H1 (cell line): ENCODE results near the gene USP24. TPM values are rescaled to one million over a fixed set of nuclear protein-coding genes. Genes with fewer than 3 reads are reported as not detected.

Experiments used
- ASH2L ChIP-seq: fragments of 200-600, 300-600 bp; sonication (generic); IDR thresholded peaks from one replicate; pipeline ENCODE4 v1.7.1; 2017; ENCODE audit warnings: low read length
- CEBPB ChIP-seq: IDR thresholded peaks from 2 replicates; pipeline ENCODE4 v1.6.1; 2012; ENCODE audit warnings: low read depth, low read length
- GTF2F1 ChIP-seq: IDR thresholded peaks from 2 replicates; pipeline ENCODE4 v1.6.1; 2012; ENCODE audit warnings: low read depth, low read length, improper control_type of control experiment, borderline replicate concordance
- JUND ChIP-seq: IDR thresholded peaks from 2 replicates; pipeline ENCODE4 v1.6.1; 2011; ENCODE audit warnings: mild to moderate bottlenecking, improper control_type of control experiment, low read length
- POU5F1 ChIP-seq: IDR thresholded peaks from 2 replicates; pipeline ENCODE4 v1.6.1; 2011; ENCODE audit warnings: low read depth, mild to moderate bottlenecking, low read length, moderate library complexity
- SP1 ChIP-seq: IDR thresholded peaks from 2 replicates; pipeline ENCODE4 v1.6.1; 2011; ENCODE audit warnings: low read depth, low read length
- SRF ChIP-seq: IDR thresholded peaks from 2 replicates; pipeline ENCODE4 v1.6.1; 2011; ENCODE audit warnings: mild to moderate bottlenecking, low read depth, low read length, moderate library complexity
- TBP ChIP-seq: IDR thresholded peaks from 2 replicates; pipeline ENCODE4 v1.6.1; 2011; ENCODE audit warnings: low read depth, low read length, improper control_type of control experiment
- TCF12 ChIP-seq: IDR thresholded peaks from 2 replicates; pipeline ENCODE4 v1.6.1; 2011; ENCODE audit warnings: low read depth, mild to moderate bottlenecking, low read length
- polyA plus RNA-seq, 7 experiments: library from polyadenylated mRNA; depleted of rRNA in 3 of 7; stranded (reverse) in 5 of 7; unstranded in 2 of 7; fragments of >200 nt in 5 of 7; fragments of 200-250 nt in 2 of 7; gene quantifications; 1 replicate in 5 of 7; 2 replicates in 1 of 7; 4 replicates in 1 of 7; pipeline versions ENCODE4 v1.2.1 to v1.2.3, GENCODE V29; 2011 to 2013; ENCODE audit warnings: missing spikeins in 2 of 7, mixed read lengths in 2 of 7
- total RNA-seq: library from RNA; stranded (reverse); fragmentation: NEBNext Ultra II Directional; extraction: Animal tissue kit (Norgen Biotek cat#: 25700); gene quantifications from 2 replicates; pipeline ENCODE4 v1.2.1, GENCODE V29; 2021
- TF ChIP-seq, protein P1 (sequence below): fragments of 300-600 bp; sonication (generic); IDR thresholded peaks from 2 replicates; pipeline ENCODE4 v1.7.1; 2012; ENCODE audit warnings: low read length, moderate library complexity, mild to moderate bottlenecking, inconsistent platforms; ENCODE audit not compliant: insufficient replicate concordance

Gene USP24
- total and polyA plus RNA-seq, 2 of the 8 experiments (the other 6 are each of a cell fraction or from before 2014, with no cell fraction given) = 11.1 to 34.6 TPM

DNA sequence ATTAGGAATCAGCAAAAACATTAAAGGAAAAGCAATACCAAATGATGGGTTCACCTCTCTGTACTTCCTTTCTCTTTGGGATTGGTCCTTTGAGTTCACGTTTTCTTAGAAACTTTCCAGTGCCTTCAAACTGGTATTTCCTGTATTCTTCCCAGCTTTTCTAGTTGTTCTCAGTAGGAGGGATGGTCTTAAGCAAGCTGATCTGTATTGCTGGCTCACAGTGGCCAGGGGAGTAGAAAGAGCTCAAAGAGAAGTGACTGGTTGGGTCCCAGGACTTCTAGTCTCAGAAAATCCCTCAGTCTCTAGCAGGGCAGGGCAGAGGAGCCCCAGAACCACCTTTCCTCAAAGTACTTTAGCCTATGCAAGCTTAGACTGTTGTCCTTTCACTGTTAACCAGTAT, 10.1 kb upstream of the USP24 start (continued):
- TF ChIP-seq, protein P1, sequence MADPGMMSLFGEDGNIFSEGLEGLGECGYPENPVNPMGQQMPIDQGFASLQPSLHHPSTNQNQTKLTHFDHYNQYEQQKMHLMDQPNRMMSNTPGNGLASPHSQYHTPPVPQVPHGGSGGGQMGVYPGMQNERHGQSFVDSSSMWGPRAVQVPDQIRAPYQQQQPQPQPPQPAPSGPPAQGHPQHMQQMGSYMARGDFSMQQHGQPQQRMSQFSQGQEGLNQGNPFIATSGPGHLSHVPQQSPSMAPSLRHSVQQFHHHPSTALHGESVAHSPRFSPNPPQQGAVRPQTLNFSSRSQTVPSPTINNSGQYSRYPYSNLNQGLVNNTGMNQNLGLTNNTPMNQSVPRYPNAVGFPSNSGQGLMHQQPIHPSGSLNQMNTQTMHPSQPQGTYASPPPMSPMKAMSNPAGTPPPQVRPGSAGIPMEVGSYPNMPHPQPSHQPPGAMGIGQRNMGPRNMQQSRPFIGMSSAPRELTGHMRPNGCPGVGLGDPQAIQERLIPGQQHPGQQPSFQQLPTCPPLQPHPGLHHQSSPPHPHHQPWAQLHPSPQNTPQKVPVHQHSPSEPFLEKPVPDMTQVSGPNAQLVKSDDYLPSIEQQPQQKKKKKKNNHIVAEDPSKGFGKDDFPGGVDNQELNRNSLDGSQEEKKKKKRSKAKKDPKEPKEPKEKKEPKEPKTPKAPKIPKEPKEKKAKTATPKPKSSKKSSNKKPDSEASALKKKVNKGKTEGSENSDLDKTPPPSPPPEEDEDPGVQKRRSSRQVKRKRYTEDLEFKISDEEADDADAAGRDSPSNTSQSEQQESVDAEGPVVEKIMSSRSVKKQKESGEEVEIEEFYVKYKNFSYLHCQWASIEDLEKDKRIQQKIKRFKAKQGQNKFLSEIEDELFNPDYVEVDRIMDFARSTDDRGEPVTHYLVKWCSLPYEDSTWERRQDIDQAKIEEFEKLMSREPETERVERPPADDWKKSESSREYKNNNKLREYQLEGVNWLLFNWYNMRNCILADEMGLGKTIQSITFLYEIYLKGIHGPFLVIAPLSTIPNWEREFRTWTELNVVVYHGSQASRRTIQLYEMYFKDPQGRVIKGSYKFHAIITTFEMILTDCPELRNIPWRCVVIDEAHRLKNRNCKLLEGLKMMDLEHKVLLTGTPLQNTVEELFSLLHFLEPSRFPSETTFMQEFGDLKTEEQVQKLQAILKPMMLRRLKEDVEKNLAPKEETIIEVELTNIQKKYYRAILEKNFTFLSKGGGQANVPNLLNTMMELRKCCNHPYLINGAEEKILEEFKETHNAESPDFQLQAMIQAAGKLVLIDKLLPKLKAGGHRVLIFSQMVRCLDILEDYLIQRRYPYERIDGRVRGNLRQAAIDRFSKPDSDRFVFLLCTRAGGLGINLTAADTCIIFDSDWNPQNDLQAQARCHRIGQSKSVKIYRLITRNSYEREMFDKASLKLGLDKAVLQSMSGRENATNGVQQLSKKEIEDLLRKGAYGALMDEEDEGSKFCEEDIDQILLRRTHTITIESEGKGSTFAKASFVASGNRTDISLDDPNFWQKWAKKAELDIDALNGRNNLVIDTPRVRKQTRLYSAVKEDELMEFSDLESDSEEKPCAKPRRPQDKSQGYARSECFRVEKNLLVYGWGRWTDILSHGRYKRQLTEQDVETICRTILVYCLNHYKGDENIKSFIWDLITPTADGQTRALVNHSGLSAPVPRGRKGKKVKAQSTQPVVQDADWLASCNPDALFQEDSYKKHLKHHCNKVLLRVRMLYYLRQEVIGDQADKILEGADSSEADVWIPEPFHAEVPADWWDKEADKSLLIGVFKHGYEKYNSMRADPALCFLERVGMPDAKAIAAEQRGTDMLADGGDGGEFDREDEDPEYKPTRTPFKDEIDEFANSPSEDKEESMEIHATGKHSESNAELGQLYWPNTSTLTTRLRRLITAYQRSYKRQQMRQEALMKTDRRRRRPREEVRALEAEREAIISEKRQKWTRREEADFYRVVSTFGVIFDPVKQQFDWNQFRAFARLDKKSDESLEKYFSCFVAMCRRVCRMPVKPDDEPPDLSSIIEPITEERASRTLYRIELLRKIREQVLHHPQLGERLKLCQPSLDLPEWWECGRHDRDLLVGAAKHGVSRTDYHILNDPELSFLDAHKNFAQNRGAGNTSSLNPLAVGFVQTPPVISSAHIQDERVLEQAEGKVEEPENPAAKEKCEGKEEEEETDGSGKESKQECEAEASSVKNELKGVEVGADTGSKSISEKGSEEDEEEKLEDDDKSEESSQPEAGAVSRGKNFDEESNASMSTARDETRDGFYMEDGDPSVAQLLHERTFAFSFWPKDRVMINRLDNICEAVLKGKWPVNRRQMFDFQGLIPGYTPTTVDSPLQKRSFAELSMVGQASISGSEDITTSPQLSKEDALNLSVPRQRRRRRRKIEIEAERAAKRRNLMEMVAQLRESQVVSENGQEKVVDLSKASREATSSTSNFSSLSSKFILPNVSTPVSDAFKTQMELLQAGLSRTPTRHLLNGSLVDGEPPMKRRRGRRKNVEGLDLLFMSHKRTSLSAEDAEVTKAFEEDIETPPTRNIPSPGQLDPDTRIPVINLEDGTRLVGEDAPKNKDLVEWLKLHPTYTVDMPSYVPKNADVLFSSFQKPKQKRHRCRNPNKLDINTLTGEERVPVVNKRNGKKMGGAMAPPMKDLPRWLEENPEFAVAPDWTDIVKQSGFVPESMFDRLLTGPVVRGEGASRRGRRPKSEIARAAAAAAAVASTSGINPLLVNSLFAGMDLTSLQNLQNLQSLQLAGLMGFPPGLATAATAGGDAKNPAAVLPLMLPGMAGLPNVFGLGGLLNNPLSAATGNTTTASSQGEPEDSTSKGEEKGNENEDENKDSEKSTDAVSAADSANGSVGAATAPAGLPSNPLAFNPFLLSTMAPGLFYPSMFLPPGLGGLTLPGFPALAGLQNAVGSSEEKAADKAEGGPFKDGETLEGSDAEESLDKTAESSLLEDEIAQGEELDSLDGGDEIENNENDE = no peak
- TF ChIP-seq GTF2F1 (no peak), SP1 (peak; percentile 46; the same call in 1 of the 2 replicates), TCF12 (no peak), ASH2L (peak; percentile 40), SRF (no peak), CEBPB (0 out of 2 replicates have a peak, but pooled peaks have one; percentile 15), POU5F1 (no peak), TBP (no peak), JUND (no peak)
- TF ChIP-seq, all 59 proteins: peak for 3
